IPS DF 6.9 (cell line): Measurements from ENCODE around the gene RBM17.

ENCODE experiments used
- DNase-seq: peaks from one replicate; pipeline ENCODE4 v3.0.0-alpha.2; 2013; ENCODE audit warnings: low read depth, low spot score
- H3K27ac ChIP-seq: one replicate; pipeline ENCODE4 v1.5.1; 2013; ENCODE audit warnings: low read length, control low read depth
- H3K27me3 ChIP-seq: 2 replicates; pipeline ENCODE4 v1.6.1; 2013; ENCODE audit warnings: mild to moderate bottlenecking, low read length; ENCODE audit not compliant: control insufficient read depth, insufficient read depth
- H3K36me3 ChIP-seq: 2 replicates; pipeline ENCODE4 v1.6.1; 2013; ENCODE audit warnings: low read length; ENCODE audit not compliant: control insufficient read depth, insufficient read depth
- H3K4me1 ChIP-seq: 2 replicates; pipeline ENCODE4 v1.6.1; 2013; ENCODE audit warnings: low read length; ENCODE audit not compliant: control insufficient read depth, insufficient read depth
- H3K4me3 ChIP-seq: 2 replicates; pipeline ENCODE4 v1.5.1; 2013; ENCODE audit warnings: mild to moderate bottlenecking, low read length
- H3K9me3 ChIP-seq: 2 replicates; pipeline ENCODE4 v1.6.1; 2013; ENCODE audit warnings: low read length, inconsistent platforms; ENCODE audit not compliant: control insufficient read depth, insufficient read depth
- WGBS: extraction: QIAGEN DNeasy Blood & Tissue Kit; methylation state at CpG from one replicate; pipeline ENCODE4 v1.1.7; 2013; ENCODE audit warnings: mixed read lengths, missing lambda C conversion rate; ENCODE audit not compliant: insufficient read length, insufficient coverage; 5-methylcytosine and 5-hydroxymethylcytosine counted together

Gene RBM17

DNA sequence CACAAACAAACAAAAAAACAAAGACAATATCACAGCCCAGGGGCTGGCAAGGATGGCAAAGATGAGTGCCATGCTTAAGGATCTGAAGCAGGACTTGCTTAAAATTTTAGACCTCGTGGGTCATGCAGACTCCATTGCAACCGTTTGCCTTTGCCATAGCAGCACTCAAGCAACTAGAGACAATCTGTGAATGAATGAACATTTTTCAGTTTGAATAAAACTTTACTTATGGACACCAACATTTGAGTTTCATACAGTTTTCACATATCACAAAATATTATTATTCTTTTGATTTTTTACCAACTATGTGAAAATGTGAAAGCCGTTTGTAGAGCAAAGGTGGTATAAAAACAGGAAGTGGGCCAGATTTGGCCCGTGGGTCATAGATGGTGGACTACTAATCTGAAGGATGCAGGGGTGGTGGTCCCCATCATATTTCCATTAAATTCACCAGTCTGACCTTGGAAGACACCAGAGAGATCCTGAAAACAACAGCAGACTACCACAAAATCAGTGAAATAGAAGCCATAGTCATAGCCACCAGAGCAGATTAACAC is 8.3 kb upstream of the RBM17 start:
- H3K4me1 ChIP-seq: peaks cover 1% of the 10 kb centered on the region; the same call in 1 of the 2 replicates
- H3K36me3 ChIP-seq: no peaks in the 10 kb centered on the region
- DNase-seq: no peak
- H3K4me3 ChIP-seq: no peak overlapping the region
- WGBS: no CpG with 5 or more reads among the region's 4 CpGs
- H3K9me3 ChIP-seq: no peaks in the 10 kb centered on the region
- H3K27me3 ChIP-seq: no peaks in the 10 kb centered on the region
- no peak overlapping the region for H3K27ac ChIP-seq

DNA sequence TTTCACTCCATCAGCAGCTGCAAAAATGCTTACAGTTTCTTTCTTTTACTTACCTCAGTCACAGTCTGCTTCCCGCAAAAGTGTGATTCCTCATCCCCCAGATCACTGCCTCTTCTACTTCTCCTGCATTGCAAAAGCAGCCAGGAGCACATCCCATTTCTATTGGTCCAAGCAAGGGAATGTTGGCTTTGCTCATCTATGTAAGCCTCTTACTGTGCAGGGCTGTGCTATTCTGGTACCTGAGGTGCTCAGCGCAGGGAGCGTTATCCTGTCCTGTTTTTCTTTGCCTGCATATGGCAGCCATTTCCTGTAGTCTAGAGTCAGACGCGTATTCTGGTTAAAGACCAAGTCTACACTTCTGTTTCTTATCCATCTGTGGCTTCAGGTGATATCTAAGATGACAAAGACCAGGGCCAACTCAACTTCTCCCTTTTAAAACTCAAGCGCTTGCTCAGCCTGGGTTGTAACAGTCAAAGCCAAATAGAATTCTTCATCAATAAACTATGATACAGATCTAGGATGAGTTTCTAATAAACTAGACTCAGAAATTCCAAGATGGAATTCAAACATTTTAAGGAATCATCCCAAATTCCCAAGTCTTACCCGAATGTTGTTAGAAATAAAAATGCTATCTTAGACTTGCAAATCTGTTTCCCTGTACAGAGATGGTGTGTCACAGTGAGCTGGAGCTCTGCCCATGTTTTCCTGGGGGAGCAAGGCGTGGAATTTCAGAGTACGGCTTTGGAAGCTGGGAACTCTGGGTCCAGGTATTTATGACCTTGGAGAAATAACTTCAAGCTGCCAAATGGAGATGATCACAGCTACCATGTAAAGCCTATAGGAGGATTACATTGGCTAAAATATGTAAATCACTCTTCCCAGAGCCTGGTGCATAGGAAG is 6.1 kb upstream of the RBM17 start:
- Histone ChIP-seq H3K4me1 (peaks cover 3% of the 10 kb centered on the region; the same call in 1 of the 2 replicates), H3K9me3 (no peaks in the 10 kb centered on the region), H3K4me3 (no peak overlapping the region), H3K36me3 (no peaks in the 10 kb centered on the region), H3K27me3 (no peaks in the 10 kb centered on the region), H3K27ac (no peak overlapping the region)
- no CpG with 5 or more reads among the region's 9 CpGs for WGBS
- no peak for DNase-seq

DNA sequence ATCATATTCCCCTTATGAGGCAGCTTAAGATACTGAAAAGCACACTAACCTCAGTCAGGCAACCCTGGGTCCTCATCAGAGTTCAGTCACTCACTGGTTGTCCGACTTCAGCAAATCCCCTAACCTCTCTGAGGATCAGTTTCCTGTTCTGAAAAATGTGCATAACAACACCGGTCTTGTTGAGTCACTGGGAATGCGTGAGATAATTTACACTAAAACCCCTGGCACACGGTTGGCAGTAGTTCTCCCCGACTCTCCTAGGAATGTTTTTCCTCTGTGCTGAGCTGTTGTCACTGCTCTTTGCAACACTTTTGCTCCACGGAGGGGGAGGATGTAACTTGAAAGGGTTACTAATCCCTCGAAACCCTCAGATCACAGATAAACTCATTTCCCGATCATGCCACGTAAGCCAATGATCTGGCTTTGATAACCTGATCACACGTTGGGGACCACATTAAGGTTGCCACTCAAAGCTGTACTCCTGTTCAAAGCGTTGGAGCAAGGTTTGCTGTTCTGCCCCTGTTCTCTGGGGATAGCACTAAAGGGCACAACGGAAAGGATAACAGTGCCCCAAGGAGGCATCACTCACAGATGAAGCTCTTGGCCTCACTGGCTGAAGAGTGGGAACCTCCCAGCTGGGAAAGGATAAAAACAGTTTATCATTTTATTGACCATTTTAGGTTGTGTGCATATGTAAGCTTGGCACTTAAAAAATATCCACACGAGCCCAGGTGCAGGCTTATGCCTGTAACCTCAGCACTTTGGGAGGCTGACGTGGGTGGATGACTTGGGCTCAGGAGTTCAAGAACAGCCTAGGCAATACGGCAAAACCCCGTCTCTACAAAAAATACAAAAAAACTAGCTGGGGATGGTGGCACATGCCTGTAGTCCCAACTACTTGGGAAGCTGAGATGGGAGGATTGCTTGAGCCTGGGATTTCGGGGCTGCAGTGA is 5.0 kb upstream of the RBM17 start:
- Histone ChIP-seq H3K27ac (no peak overlapping the region), H3K4me3 (no peak overlapping the region), H3K9me3 (no peaks in the 10 kb centered on the region), H3K27me3 (no peaks in the 10 kb centered on the region), H3K4me1 (peaks cover 3% of the 10 kb centered on the region; the same call in 1 of the 2 replicates), H3K36me3 (no peaks in the 10 kb centered on the region)
- DNase-seq: no peak
- no CpG with 5 or more reads among the region's 17 CpGs for WGBS

DNA sequence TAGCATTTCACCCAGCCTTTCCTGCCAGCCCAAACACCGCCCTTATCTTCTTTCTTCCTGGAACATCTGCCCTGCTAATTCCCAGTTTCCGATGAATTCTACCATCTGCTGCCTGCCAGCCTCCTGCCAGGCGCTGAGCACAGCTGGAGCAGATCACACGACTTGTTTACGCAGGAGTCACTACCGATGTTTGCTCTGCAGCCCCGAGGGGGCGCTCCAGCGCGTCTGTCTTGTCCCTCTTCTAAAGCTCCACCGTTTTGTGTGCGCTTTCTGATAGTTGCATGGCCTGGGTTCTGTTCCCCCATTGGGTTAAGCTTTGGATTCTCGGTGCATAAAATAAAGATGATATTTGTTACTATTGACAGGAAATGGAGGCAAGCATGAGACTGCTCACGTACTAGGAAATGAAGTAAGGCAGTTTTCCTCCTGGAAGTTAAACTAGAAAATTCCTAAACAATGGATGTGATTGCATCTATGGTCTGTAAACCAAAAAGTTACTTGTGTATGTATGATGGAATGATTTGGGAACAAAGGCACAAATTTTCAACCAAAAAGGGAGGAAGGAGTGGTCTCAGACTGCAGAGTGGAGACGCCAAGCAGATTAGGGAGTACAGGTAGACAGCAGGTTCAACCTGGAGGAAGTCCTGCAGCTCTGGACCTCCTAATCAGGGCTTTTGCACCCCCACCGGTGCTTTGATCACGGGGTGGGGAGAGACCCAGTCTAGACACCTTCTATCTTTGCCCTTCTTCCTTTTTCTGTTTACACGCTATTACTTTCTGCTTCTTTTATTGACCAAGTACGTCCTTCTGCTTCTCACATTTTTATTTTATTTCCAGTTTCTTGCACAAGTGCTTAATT is 2.2 kb upstream of the RBM17 start:
- peak; percentile 94 for DNase-seq
- no peak overlapping the region for H3K4me3 ChIP-seq

DNA sequence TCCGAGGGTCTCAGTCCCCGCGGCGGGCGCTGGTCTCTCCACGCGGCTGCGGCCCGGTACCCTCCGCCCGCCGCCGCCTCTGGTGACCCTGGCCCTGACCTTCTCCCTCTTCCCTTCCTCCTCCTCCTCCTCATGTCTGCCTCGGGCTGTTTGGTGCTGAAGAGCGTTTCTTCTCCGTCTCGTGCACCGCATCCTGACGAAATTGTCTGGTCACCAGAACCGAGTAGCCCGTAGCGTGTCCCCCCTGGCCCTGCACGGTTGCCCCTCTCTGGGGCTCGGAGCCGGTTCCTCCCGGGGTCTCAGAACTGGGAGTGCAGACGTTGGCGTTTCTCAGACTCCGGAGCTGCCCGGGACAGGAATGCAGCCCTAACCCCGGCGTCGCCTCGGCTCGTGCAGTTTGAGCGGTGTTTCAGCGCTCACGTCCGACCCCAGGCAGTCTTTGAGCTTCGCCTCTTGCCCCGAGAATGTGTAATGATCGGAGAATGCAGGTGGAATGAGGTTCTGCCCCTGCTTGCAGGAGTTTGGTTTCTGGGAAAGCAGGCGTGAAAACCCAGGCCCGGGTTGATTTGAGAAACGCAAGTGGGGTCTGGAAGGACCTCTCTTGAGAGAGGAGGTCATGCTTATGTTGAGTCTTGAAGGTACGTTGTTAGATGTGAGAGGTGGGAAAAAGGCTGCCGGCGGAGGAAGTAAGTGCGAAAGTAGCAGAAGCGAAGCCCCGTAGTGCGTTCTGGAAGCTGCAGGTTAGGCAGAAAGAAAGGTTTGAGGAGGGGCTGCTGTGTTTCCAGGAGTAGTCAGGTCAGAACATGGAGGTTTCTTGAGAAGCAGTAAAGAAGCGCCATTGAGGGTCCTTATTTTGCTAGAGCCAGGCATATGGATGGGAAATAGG is 743 bp downstream of the RBM17 start:
- DNase-seq: no peak
- Histone ChIP-seq H3K36me3 (no peaks in the 10 kb centered on the region), H3K27me3 (no peaks in the 10 kb centered on the region), H3K27ac (no peak overlapping the region), H3K4me3 (peak overlapping the region; percentile 98), H3K4me1 (peaks cover 1% of the 10 kb centered on the region; the same call in 1 of the 2 replicates), H3K9me3 (no peaks in the 10 kb centered on the region)
- no CpG with 5 or more reads among the region's 53 CpGs for whole genome bisulfite sequencing

More for the DNA sequence above, 2.2 kb upstream of the RBM17 start:
- Histone ChIP-seq H3K27ac (no peak overlapping the region), H3K27me3 (no peaks in the 10 kb centered on the region), H3K36me3 (no peaks in the 10 kb centered on the region), H3K9me3 (no peaks in the 10 kb centered on the region), H3K4me1 (peaks cover 3% of the 10 kb centered on the region; the same call in 1 of the 2 replicates)
- no CpG with 5 or more reads among the region's 19 CpGs for WGBS

DNA sequence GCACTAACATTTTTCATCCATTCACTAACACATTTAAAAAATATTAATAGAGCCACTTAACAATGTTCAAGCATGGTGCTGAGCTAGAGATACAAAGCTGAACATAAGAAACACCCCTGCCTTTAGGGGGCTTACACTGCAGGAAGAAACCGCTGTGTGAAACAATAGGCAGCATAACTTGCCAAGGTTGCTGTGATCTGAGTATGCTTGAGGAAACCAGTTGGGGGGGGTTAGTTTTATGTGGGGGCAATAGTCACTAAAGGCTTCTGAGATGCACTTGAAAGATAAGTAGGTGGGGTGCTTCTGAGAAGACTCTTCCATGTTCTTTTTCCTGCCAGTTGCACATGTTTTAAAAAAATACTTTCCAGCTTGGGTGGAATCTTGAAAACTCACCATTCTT is 2.8 kb downstream of the RBM17 start:
- no peak overlapping the region for H3K4me3 ChIP-seq

DNA sequence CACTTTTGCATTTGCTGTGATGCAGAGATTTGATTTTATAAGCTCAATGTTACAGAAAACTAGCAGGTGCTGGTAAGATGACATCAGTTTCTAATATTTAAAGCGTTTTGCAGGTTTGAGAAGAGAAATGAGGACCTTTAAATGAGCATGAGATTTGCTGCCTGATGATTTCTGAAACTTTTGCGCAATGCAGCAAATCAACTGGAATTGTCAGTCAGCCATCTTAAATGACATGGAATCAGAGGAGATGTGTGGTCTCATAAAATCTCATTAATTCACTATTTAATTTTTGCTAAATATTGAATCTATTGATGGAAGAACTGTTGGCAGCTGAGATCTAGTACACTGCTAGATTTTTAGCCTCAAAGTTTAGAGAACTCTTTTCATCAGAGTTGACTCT is 3.9 kb downstream of the RBM17 start:
- H3K4me1 ChIP-seq: peaks cover 4% of the 10 kb centered on the region
- WGBS: no CpG with 5 or more reads among the region's 2 CpGs

More for the DNA sequence above, 2.8 kb downstream of the RBM17 start:
- Histone ChIP-seq H3K27me3 (no peaks in the 10 kb centered on the region), H3K27ac (no peak overlapping the region), H3K4me1 (peaks cover 2% of the 10 kb centered on the region; the same call in 1 of the 2 replicates), H3K9me3 (no peaks in the 10 kb centered on the region), H3K36me3 (no peaks in the 10 kb centered on the region)
- WGBS: no CpG with 5 or more reads among the region's 1 CpG
- DNase-seq: no peak

DNA sequence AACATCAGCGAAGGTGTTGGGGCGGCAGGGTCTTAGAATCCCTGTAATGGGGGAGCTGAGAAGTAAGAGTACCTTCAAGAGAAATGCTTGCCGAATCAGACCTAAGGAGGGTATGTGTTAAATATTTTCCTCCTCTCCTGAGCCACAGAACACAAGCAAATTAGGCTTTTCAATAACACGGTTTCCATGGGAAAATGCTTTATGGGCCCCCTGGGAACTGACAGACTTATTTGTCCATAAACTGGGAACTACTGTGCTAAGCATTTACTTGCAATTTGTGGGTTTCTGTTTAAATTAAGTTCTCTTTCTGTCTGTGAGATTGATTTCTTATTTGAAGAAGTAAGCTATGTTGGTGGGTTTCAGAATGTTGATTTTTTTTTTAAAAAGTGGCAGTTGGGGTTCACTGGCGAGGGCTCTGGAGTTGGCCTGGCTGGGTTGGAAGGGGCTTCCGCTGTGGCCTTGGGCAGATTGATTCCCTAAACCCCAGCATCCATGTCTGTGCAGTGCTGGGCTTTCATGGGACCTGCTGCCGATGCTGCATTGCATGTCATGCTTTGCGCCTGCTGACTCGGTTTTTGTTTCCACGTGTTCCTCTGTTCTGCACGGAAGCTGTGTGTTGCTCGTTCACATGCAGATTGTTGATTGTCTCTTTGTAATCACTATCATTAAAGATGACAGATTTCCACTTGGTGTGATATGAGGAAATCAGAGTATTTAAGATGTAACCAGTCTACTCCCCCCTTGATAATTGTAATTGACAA is 7.2 kb downstream of the RBM17 start:
- DNase-seq: no peak
- peaks cover 6% of the 10 kb centered on the region for H3K4me1 ChIP-seq
- WGBS: no CpG with 5 or more reads among the region's 12 CpGs
- no peaks in the 10 kb centered on the region; the same call in 1 of the 2 replicates for H3K36me3 ChIP-seq
- H3K9me3 ChIP-seq: no peaks in the 10 kb centered on the region
- no peak overlapping the region for H3K4me3 ChIP-seq
- H3K27me3 ChIP-seq: no peaks in the 10 kb centered on the region
- H3K27ac ChIP-seq: no peak overlapping the region

More for the DNA sequence above, 3.9 kb downstream of the RBM17 start:
- DNase-seq: no peak
- no peak overlapping the region for H3K27ac ChIP-seq
- H3K9me3 ChIP-seq: no peaks in the 10 kb centered on the region
- no peak overlapping the region for H3K4me3 ChIP-seq
- H3K36me3 ChIP-seq: no peaks in the 10 kb centered on the region
- H3K27me3 ChIP-seq: no peaks in the 10 kb centered on the region
